Common myeloid progenitor, CD34-positive (primary cell): ENCODE results near the gene HEXB.

ENCODE experiments used
- CTCF ChIA-PET: fragments of 350-600 bp; sonication (Branson Sonifier 250); formaldehyde crosslinking; loops from one replicate; lab custom pipeline; 2021; ENCODE audit warnings: antibody characterized with exemption; lab: Charles Lee
- POLR2A ChIA-PET: fragments of 350-600 bp; sonication (Branson Sonifier 250); formaldehyde crosslinking; loops from one replicate; lab custom pipeline; 2021; ENCODE audit warnings: antibody characterized with exemption; lab: Charles Lee
- DNase-seq, 3 donors: peaks; one replicate each; pipeline versions ENCODE4 v3.0.0 to v3.0.0-alpha.2; 2013
- H3K27ac ChIP-seq, 2 experiments: 1 replicate in 1 of 2; 2 replicates in 1 of 2; pipeline ENCODE4 v1.7.0; 2013; ENCODE audit warnings: inconsistent platforms in 2 of 2, low read length in 2 of 2, mild to moderate bottlenecking in 2 of 2, low read depth in 1 of 2, moderate library complexity in 1 of 2; ENCODE audit not compliant: severe bottlenecking in 2 of 2, insufficient read depth in 1 of 2, poor library complexity in 1 of 2
- H3K27me3 ChIP-seq, 5 experiments: replicated peaks in 2 of 5; 1 replicate in 3 of 5; 2 replicates in 2 of 5; pipeline versions ENCODE4 v1.6.1 to v1.7.0; 2013; ENCODE audit warnings: low read length in 4 of 5, mild to moderate bottlenecking in 2 of 5, moderate library complexity in 2 of 5, inconsistent platforms in 1 of 5; ENCODE audit not compliant: insufficient read depth in 5 of 5, control insufficient read depth in 4 of 5
- H3K36me3 ChIP-seq, 4 experiments: 1 replicate in 2 of 4; 2 replicates in 2 of 4; pipeline versions ENCODE4 v1.6.1 to v1.7.0; 2013; ENCODE audit warnings: low read length in 3 of 4, control low read depth in 1 of 4, mild to moderate bottlenecking in 1 of 4; ENCODE audit not compliant: control insufficient read depth in 4 of 4, insufficient read depth in 4 of 4
- H3K4me1 ChIP-seq, 4 experiments: 1 replicate in 3 of 4; 2 replicates in 1 of 4; pipeline versions ENCODE4 v1.6.1 to v1.7.1; 2013; ENCODE audit warnings: low read length in 3 of 4, mild to moderate bottlenecking in 3 of 4, control low read depth in 1 of 4, inconsistent platforms in 1 of 4, moderate library complexity in 1 of 4; ENCODE audit not compliant: control insufficient read depth in 4 of 4, insufficient read depth in 4 of 4; ENCODE audit errors: control extremely low read depth in 1 of 4
- H3K4me3 ChIP-seq, 7 experiments: 1 replicate in 4 of 7; 2 replicates in 3 of 7; pipeline versions ENCODE4 v1.5.1 to v1.7.0; 2013; ENCODE audit warnings: mild to moderate bottlenecking in 7 of 7, low read length in 6 of 7, moderate library complexity in 6 of 7, inconsistent platforms in 2 of 7, low read depth in 2 of 7, control low read depth in 1 of 7; ENCODE audit not compliant: insufficient read depth in 4 of 7, control insufficient read depth in 1 of 7; ENCODE audit errors: extremely low read depth in 1 of 7
- H3K9me3 ChIP-seq, 5 experiments: 1 replicate in 4 of 5; 2 replicates in 1 of 5; pipeline versions ENCODE4 v1.6.1 to v1.7.1; 2013; ENCODE audit warnings: low read length in 4 of 5, mild to moderate bottlenecking in 2 of 5, inconsistent platforms in 1 of 5, low read depth in 1 of 5, moderate library complexity in 1 of 5; ENCODE audit not compliant: control insufficient read depth in 4 of 5, insufficient read depth in 2 of 5; ENCODE audit errors: control extremely low read depth in 1 of 5
- WGBS: methylation state at CpG from one replicate; pipeline ENCODE4 v1.1.5; 2013; ENCODE audit not compliant: insufficient coverage; 5-methylcytosine and 5-hydroxymethylcytosine counted together

HEXB gene

DNA sequence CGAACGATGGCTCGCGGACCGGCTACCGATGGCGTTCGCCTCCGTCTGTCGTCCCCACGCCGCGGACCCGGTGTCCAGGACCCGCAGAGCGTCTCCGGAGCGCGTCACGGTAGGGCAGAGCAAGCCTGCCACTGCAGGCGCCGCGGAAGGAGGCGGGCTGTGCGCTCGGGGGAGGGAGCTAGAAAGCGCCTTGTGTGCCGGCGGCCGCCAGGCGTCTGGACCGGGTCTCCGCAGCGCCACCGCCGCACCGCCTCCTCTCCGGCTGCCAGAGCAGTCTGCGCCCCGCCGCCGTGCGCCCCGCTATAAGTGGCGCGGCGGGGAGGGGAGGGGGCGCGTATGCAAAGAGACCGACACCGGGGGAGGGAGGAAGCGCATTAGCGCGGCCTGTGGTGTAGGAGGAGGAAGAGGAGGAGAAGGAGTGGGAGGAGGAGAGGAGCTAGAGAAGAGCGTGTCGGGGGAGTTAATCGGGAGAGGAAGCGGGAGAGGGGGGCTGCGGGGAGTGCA lies 44.5 kb upstream of the HEXB start, which contains the start of gene ENC1:
Gene ENC1, minus strand, starts transcription at position 279 of the 504 bp plus-strand sequence. CDS start 4,243 bp downstream, outside the sequence.
- peak; percentile 85 to 95 (median 93) for DNase-seq
- CTCF ChIA-PET: interaction anchor here (0.6 to 6.3 kb wide), 17 partner anchors 9 to 1049 kb away, joined by 3 to 51 read pairs (median 5); no protein-coding TSS in a partner anchor

DNA sequence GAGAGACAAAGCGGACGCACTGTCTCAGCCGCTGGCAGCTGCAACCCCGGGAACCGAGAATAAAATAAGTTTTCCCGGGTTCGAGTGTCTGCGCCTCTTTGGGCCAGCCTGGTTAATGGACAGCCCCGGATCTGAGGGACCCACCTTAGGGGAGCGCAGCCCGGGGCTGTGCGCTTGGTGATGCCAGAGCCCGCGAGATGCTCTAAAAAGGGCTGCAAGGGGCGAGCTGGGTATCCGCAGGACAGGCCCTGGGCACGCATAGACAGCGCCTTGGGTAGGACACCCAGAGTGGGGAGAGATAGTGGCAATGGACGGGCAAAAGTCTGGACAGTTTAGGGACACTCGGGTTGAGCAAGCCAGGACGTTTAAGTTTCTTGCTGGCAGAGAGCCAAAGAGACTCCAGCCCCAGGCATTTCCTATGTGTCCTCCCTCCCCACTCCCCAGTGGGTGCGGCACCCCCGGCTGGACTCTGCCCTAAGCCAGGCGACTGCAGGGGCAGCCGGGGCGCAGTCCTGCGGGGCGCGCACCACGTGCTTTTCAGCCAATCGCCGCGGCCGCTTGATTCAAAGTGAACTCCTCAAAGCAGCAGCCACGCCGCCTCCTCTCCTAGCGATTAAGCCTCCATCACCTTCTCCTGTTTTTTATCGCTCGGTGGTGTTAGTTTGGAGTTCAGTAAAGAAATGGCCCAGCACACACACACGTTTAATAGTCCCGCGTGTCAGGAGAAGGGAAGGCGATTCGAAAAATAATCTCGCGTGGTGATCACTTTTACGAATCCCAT lies 43.9 kb upstream of the HEXB start:
- no peaks in the 10 kb centered on the region for H3K9me3 ChIP-seq
- peak overlapping the region; percentile 37 to 84 (median 80) for H3K4me3 ChIP-seq
- under 1% methylated on average over 36 of the region's 47 CpGs for WGBS
- POLR2A ChIA-PET: interaction anchor here (1.0 to 2.9 kb wide), 5 partner anchors 207 to 249 kb away, joined by 3 to 12 read pairs (median 4); no protein-coding TSS in a partner anchor
- H3K27ac ChIP-seq: no peak overlapping the region
- H3K4me1 ChIP-seq: peaks cover 11 to 46% (median 27%) of the 10 kb centered on the region in 4 experiments
- CTCF ChIA-PET: interaction anchor here (0.8 to 6.3 kb wide), 20 partner anchors 7 to 1050 kb away, joined by 3 to 51 read pairs (median 5); no protein-coding TSS in a partner anchor
- H3K27me3 ChIP-seq: no peaks in the 10 kb centered on the region
- H3K36me3 ChIP-seq: no peaks in the 10 kb centered on the region
- peak; percentile 54 to 73 (median 64) for DNase-seq

More for the DNA sequence above, 44.5 kb upstream of the HEXB start, which contains the start of gene ENC1:
- POLR2A ChIA-PET: interaction anchor here (0.6 to 2.9 kb wide), 6 partner anchors 58 to 248 kb away, joined by 3 to 12 read pairs (median 4); no protein-coding TSS in a partner anchor
- Histone ChIP-seq H3K4me1 (peaks cover 11 to 46% (median 27%) of the 10 kb centered on the region in 4 experiments), H3K27me3 (no peaks in the 10 kb centered on the region), H3K4me3 (peak within 1 kb of the TSS; percentile 37 to 84 (median 80)), H3K9me3 (no peaks in the 10 kb centered on the region), H3K36me3 (peaks cover 0 to 4% (median 3%) of the 10 kb centered on the region in 4 experiments), H3K27ac (no peak within 1 kb of the TSS)
- under 1% methylated on average over 42 of the region's 59 CpGs for WGBS

DNA sequence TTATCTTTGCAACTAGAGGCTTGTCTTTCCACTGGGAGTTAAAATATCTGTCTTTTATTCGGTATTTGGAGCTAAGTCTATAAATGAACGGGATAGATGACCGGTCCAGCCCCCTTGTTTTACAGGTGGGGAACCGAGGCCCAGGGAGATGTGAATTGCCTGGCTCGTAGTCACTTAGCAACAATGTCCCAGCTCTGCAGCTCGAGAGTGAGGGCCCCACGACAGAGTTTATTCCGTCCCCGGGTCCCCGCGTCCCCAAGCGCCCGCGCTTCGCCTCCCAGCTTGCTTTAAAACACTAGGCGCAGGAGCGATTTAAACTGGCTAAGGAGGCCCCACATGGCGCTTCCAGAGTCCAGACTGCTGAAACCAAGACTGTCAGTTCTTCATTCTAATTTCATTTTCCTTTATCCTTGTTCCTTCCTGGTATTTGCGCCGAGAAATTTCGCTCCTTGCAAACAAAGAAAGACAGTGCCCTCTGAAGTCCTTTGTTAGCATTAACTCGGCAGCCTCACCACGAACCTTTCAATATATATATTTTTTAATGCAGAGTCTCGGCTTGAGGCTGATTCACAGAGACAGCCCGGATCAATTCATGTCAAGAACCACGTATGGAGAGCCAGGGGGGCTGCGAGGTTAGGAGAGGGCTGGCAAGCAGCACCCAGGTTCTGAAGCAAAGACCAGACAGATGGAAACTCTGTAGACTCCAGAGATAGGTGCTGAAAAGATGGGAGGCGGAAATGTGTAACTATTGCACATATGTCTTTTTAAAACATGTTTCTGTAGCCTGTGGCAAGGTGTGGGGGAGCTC lies 43.1 kb upstream of the HEXB start:
- H3K27ac ChIP-seq: no peak overlapping the region
- no peaks in the 10 kb centered on the region for H3K36me3 ChIP-seq
- peak overlapping the region; percentile 32 to 84 (median 80) for H3K4me3 ChIP-seq
- WGBS: 4% methylated on average over 24 of the region's 28 CpGs
- H3K27me3 ChIP-seq: no peaks in the 10 kb centered on the region
- peaks cover 11 to 46% (median 27%) of the 10 kb centered on the region in 4 experiments for H3K4me1 ChIP-seq
- peak; percentile 69 to 70 (median 70) for DNase-seq
- ChIA-PET POLR2A (interaction anchor here (2.9 kb wide), 1 partner anchor 226 kb away, joined by 12 read pairs; no protein-coding TSS in a partner anchor), CTCF (interaction anchor here (0.7 to 6.3 kb wide), 16 partner anchors 8 to 742 kb away, joined by 3 to 51 read pairs (median 4); no protein-coding TSS in a partner anchor)
- H3K9me3 ChIP-seq: no peaks in the 10 kb centered on the region

DNA sequence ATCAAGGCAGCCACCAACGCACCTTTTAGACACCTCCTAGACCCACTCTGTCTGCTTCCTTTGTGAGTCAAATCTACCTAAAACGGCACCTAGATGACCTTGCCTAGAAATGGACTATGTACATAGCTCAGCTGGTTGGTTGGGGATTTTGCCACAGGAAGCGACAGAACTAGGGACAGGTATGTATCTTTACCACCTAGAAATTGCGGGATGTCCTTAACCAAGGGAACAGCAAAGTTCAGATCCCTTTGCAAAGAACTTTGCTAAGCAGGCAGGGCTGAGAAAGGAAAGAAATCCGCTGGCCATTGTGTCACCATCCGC lies 42.5 kb upstream of the HEXB start:
- no peak for DNase-seq
- Histone ChIP-seq H3K9me3 (no peaks in the 10 kb centered on the region), H3K27me3 (no peaks in the 10 kb centered on the region), H3K4me1 (peaks cover 11 to 46% (median 27%) of the 10 kb centered on the region in 4 experiments), H3K27ac (no peak overlapping the region), H3K4me3 (no peak overlapping the region), H3K36me3 (no peaks in the 10 kb centered on the region)
- CTCF ChIA-PET: interaction anchor here (0.7 to 6.3 kb wide), 11 partner anchors 9 to 740 kb away, joined by 3 to 51 read pairs (median 4); no protein-coding TSS in a partner anchor
- WGBS: 72% methylated on average over 4 of the region's 6 CpGs
- POLR2A ChIA-PET: no interaction called here

DNA sequence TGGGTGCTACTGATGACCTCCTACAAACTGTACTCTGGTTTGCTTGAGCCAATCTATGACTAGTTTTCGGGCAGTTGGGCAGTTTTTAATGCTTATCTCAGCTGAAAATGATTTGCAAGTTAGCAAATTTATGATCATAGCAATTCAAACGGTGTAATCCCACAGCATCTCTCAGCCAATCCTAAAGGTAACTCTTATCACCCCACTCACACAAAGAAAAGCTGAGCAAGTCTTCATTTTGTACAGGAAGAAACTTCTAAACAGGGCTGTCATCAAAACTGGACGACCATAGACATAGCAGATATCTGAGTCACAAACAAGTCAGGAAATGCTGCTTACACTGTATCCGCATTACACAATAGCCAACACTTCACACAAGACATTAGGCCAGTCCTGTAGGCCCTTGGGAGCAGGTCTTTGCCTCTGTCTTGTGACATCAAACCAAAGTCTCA lies 41.9 kb upstream of the HEXB start:
- WGBS: 85% methylated on average over 4 of the region's 4 CpGs
- Histone ChIP-seq H3K27me3 (no peaks in the 10 kb centered on the region), H3K27ac (no peak overlapping the region), H3K4me1 (peaks cover 11 to 41% (median 27%) of the 10 kb centered on the region in 4 experiments), H3K36me3 (no peaks in the 10 kb centered on the region), H3K4me3 (no peak overlapping the region), H3K9me3 (no peaks in the 10 kb centered on the region)
- ChIA-PET CTCF (interaction anchor here (0.8 to 6.3 kb wide), 13 partner anchors 9 to 741 kb away, joined by 3 to 51 read pairs (median 5); no protein-coding TSS in a partner anchor), POLR2A (no interaction called here)
- peak in 2 of 3 donors; percentile 15 to 33 for DNase-seq

DNA sequence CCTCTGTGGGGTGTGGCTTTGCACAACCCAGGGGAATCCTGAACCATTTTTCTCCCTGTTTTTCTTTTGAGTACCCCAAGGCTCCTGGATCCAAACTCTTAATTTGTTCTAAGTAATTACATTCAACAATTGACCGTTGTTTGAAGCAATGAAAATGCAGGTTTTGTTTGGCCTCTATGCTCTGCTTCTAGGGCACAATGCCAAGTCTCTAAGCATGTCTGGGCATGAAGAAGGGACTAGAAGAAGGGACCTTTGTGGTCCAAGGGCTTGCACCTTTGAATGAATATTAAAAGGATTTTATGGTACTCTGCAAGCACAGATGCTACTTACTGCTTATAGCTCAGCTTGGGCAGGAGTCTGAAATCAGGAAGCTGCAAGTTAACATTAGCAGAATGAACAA lies 37.9 kb upstream of the HEXB start:
- DNase-seq: no peak
- ChIA-PET CTCF (interaction anchor here (0.8 to 2.4 kb wide), 11 partner anchors 13 to 1056 kb away, joined by 3 to 12 read pairs (median 3); no protein-coding TSS in a partner anchor), POLR2A (no interaction called here)
- H3K4me1 ChIP-seq: peaks cover 0 to 5% (median 2%) of the 10 kb centered on the region in 4 experiments
- no peaks in the 10 kb centered on the region for H3K36me3 ChIP-seq
- no peaks in the 10 kb centered on the region for H3K9me3 ChIP-seq
- WGBS: 100% methylated on average over 1 of the region's 1 CpG
- no peak overlapping the region for H3K4me3 ChIP-seq
- no peak overlapping the region for H3K27ac ChIP-seq
- no peaks in the 10 kb centered on the region for H3K27me3 ChIP-seq
